GM23338 (cell line): Measurements from ENCODE around the gene SPRED2. TPM values are rescaled to one million over a fixed set of nuclear protein-coding genes. Genes with fewer than 3 reads are reported as not detected.

Source experiments
- ATAC-seq: fragments of 200-7000 bp; cut with Tn5 transposase; 3 replicates; pipeline ENCODE4 v1.9.1; 2020
- DNase-seq: peaks from one replicate; pipeline ENCODE4 v3.0.0-alpha.2; 2015; ENCODE audit warnings: low spot score
- H2AFZ ChIP-seq: fragments of 200-600 bp; sonication (generic); 2 replicates; pipeline ENCODE4 v1.8.0; 2016; ENCODE audit warnings: antibody characterized with exemption, mild to moderate bottlenecking, moderate library complexity
- H3F3A ChIP-seq: fragments of 200-600 bp; sonication (generic); replicated peaks from 2 replicates; pipeline ENCODE4 v1.8.0; 2017; ENCODE audit warnings: antibody characterized with exemption, mixed run types, low read depth
- H3K27ac ChIP-seq: fragments of 200-600 bp; sonication (generic); 2 replicates; pipeline ENCODE4 v1.6.1; 2016; ENCODE audit warnings: low read depth
- H3K27me3 ChIP-seq: fragments of 200-600 bp; sonication (generic); 2 replicates; pipeline ENCODE4 v1.8.0; 2016; ENCODE audit warnings: mild to moderate bottlenecking, mixed run types, moderate library complexity; ENCODE audit not compliant: insufficient read depth
- H3K36me3 ChIP-seq: fragments of 200-600 bp; sonication (generic); 2 replicates; pipeline ENCODE4 v1.8.0; 2016; ENCODE audit warnings: mild to moderate bottlenecking; ENCODE audit not compliant: insufficient read depth
- H3K4me1 ChIP-seq: fragments of 200-600 bp; sonication (generic); 2 replicates; pipeline ENCODE4 v1.8.0; 2016; ENCODE audit warnings: mild to moderate bottlenecking, moderate library complexity; ENCODE audit not compliant: insufficient read depth
- H3K4me2 ChIP-seq: fragments of 200-600 bp; sonication (generic); 2 replicates; pipeline ENCODE4 v1.7.1; 2017; ENCODE audit warnings: mixed run types
- H3K4me3 ChIP-seq: fragments of 200-600 bp; sonication (generic); 2 replicates; pipeline ENCODE4 v1.6.1; 2016; ENCODE audit warnings: mixed run types
- H3K79me2 ChIP-seq: fragments of 200-600 bp; sonication (generic); replicated peaks from 2 replicates; pipeline ENCODE4 v1.8.0; 2017; ENCODE audit warnings: mild to moderate bottlenecking; ENCODE audit not compliant: insufficient read depth
- H3K9me2 ChIP-seq: fragments of 200-600 bp; sonication (generic); 2 replicates; pipeline ENCODE4 v1.8.0; 2017; ENCODE audit not compliant: insufficient read depth
- H4K20me1 ChIP-seq: fragments of 200-600 bp; sonication (generic); replicated peaks from 2 replicates; pipeline ENCODE4 v1.8.0; 2017; ENCODE audit warnings: mild to moderate bottlenecking; ENCODE audit not compliant: insufficient read depth
- H3K27ac Mint-ChIP-seq: 2 replicates; pipeline ENCODE4 v1.8.0; 2020; ENCODE audit warnings: inconsistent platforms, mild to moderate bottlenecking, moderate library complexity, mixed read lengths
- H3K27me3 Mint-ChIP-seq: 3 replicates; pipeline ENCODE4 v1.8.0; 2022; ENCODE audit warnings: low read depth, mild to moderate bottlenecking, moderate library complexity, mixed read lengths, inconsistent platforms; ENCODE audit not compliant: insufficient read depth, poor library complexity
- H3K36me3 Mint-ChIP-seq: 3 replicates; pipeline ENCODE4 v1.8.0; 2021; ENCODE audit warnings: low read depth, mild to moderate bottlenecking, inconsistent platforms, moderate library complexity, mixed read lengths
- H3K4me1 Mint-ChIP-seq: 3 replicates; pipeline ENCODE4 v1.8.0; 2020; ENCODE audit warnings: mild to moderate bottlenecking, inconsistent platforms, mixed read lengths
- H3K4me3 Mint-ChIP-seq: 3 replicates; pipeline ENCODE4 v1.8.0; 2021; ENCODE audit warnings: moderate library complexity, mild to moderate bottlenecking, inconsistent platforms, mixed read lengths
- H3K9me3 Mint-ChIP-seq: 3 replicates; pipeline ENCODE4 v1.8.0; 2020; ENCODE audit warnings: moderate library complexity, mild to moderate bottlenecking, inconsistent platforms, mixed read lengths
- CREB1 ChIP-seq: fragments of 250-450 bp; sonication (Bioruptor Pico); IDR thresholded peaks from 2 replicates; pipeline ENCODE4 v1.5.0; 2020; ENCODE audit warnings: low read depth, mild to moderate bottlenecking, moderate library complexity
- ETS1 ChIP-seq: IDR thresholded peaks from 2 replicates; pipeline ENCODE4 v1.6.1; 2016; ENCODE audit warnings: antibody characterized with exemption
- EZH2 ChIP-seq: fragments of 200-600 bp; sonication (generic); IDR thresholded peaks from one replicate; pipeline ENCODE4 v1.8.0; 2017; ENCODE audit warnings: antibody characterized with exemption, mild to moderate bottlenecking, low read depth; ENCODE audit not compliant: unreplicated experiment
- EZH2phosphoT487 ChIP-seq: fragments of 200-600 bp; sonication (generic); IDR thresholded peaks from one replicate; pipeline ENCODE4 v1.8.1; 2018; ENCODE audit warnings: antibody characterized with exemption; ENCODE audit not compliant: unreplicated experiment
- JUNB ChIP-seq: IDR thresholded peaks from one replicate; pipeline ENCODE4 v1.6.1; 2016; ENCODE audit warnings: antibody characterized with exemption; ENCODE audit not compliant: unreplicated experiment
- NANOG ChIP-seq: IDR thresholded peaks from 2 replicates; pipeline ENCODE4 v1.6.1; 2016; ENCODE audit warnings: antibody characterized with exemption, borderline replicate concordance
- POLR2AphosphoS5 ChIP-seq: IDR thresholded peaks from 2 replicates; pipeline ENCODE4 v1.6.1; 2016; ENCODE audit warnings: antibody characterized with exemption, low read depth
- REST ChIP-seq: IDR thresholded peaks from one replicate; pipeline ENCODE4 v1.6.1; 2018; ENCODE audit warnings: antibody characterized with exemption; ENCODE audit not compliant: unreplicated experiment
- STAT1 ChIP-seq: IDR thresholded peaks from one replicate; pipeline ENCODE4 v1.6.1; 2016; ENCODE audit warnings: antibody characterized with exemption; ENCODE audit not compliant: unreplicated experiment
- ZNF114 ChIP-seq: fragments of 250-450 bp; sonication (Bioruptor Pico); IDR thresholded peaks from 2 replicates; pipeline ENCODE4 v1.5.0; 2020; ENCODE audit warnings: mild to moderate bottlenecking, moderate library complexity
- ZNF462 ChIP-seq: fragments of 250-450 bp; sonication (Bioruptor Pico); IDR thresholded peaks from 2 replicates; pipeline ENCODE4 v1.5.0; 2020; ENCODE audit warnings: mild to moderate bottlenecking, moderate library complexity
- polyA plus RNA-seq: library from polyadenylated mRNA; unstranded; fragments of >200 nt; fragmentation: Nextera tagmentation; extraction: Ambion mirVana; gene quantifications from 2 replicates; pipeline ENCODE4 v1.2.1, GENCODE V29; 2016
- total RNA-seq: library from RNA; depleted of rRNA; stranded (reverse); fragments of >200 nt; shearing (Covaris generic); gene quantifications from 2 replicates; pipeline ENCODE4 v1.2.3, GENCODE V29; 2014
- TF ChIP-seq, protein P1 (sequence below), 2 experiments: fragments of 200-600 bp in 1 of 2; sonication (generic) in 1 of 2; conservative IDR thresholded peaks; 2 replicates each; pipeline versions ENCODE4 v1.5.1 to v1.6.1; 2016 to 2017; ENCODE audit warnings: antibody characterized with exemption in 2 of 2, low read depth in 2 of 2, mild to moderate bottlenecking in 2 of 2, moderate library complexity in 1 of 2

Gene SPRED2
- total and polyA plus RNA-seq, 2 experiments from 2014 or later: 8.7 to 13.0 TPM

DNA sequence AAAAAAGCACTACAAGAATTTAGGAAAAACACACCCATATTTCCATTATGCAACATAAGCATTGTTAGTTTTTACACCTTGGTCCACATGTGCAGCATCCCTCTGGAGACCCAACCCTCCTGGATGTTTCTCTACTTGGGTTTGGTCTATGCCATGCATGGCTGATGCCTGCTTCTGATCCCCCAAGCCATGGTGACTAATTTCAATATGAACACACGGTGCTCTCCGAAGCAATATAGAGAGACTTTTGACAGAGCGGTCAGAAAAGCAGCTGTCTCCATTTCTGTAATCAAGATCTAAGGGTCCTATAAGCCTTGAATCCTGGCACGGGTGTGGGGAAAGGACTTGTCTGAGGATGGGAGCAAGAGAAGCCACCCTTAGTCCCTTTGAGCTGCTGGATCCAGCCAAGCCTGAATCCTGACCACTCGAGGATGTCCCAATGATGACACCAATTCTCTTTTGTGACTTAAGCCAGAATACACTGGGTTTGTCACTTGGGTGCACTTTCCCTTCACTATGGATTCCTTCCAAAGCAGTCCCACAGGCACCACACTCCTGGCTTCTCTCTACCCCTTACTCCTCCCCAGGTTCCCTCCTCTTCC, 113.2 kb downstream of the SPRED2 start:
- Histone ChIP-seq H3K4me1 (no peaks in the 10 kb centered on the region), H3K36me3 (no peaks in the 10 kb centered on the region), H3K79me2 (no peaks in the 10 kb centered on the region), H3K4me2 (no peak overlapping the region), H3F3A (no peaks in the 10 kb centered on the region), H3K27me3 (no peaks in the 10 kb centered on the region), H4K20me1 (peaks cover 8% of the 10 kb centered on the region), H3K9me2 (no peaks in the 10 kb centered on the region), H3K4me3 (no peak overlapping the region), H3K27ac (no peak overlapping the region), H2AFZ (no peak overlapping the region)
- no peak for ATAC-seq
- TF ChIP-seq EZH2phosphoT487: no peak
- TF ChIP-seq EZH2: no peak
- TF ChIP-seq ZNF462 (CRISPR knock-in tag): no peak
- no peak for TF ChIP-seq ZNF114 (CRISPR knock-in tag)
- no peak for TF ChIP-seq POLR2AphosphoS5
- TF ChIP-seq STAT1: no peak
- TF ChIP-seq NANOG: no peak
- TF ChIP-seq REST: no peak
- TF ChIP-seq ETS1: no peak
- no peak for TF ChIP-seq JUNB
- TF ChIP-seq, protein P1, sequence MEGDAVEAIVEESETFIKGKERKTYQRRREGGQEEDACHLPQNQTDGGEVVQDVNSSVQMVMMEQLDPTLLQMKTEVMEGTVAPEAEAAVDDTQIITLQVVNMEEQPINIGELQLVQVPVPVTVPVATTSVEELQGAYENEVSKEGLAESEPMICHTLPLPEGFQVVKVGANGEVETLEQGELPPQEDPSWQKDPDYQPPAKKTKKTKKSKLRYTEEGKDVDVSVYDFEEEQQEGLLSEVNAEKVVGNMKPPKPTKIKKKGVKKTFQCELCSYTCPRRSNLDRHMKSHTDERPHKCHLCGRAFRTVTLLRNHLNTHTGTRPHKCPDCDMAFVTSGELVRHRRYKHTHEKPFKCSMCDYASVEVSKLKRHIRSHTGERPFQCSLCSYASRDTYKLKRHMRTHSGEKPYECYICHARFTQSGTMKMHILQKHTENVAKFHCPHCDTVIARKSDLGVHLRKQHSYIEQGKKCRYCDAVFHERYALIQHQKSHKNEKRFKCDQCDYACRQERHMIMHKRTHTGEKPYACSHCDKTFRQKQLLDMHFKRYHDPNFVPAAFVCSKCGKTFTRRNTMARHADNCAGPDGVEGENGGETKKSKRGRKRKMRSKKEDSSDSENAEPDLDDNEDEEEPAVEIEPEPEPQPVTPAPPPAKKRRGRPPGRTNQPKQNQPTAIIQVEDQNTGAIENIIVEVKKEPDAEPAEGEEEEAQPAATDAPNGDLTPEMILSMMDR (conservative IDR thresholded peaks at IDR 0.05; ENCODE audit: low read depth in 2 of 2): no peak
- TF ChIP-seq CREB1 (CRISPR knock-in tag): no peak
- H3K4me1 Mint-ChIP-seq: no peaks in the 10 kb centered on the region
- H3K27me3 Mint-ChIP-seq: peaks cover 9% of the 10 kb centered on the region
- H3K4me3 Mint-ChIP-seq: no peak overlapping the region; the same call in 2 of the 3 replicates
- no peak overlapping the region for H3K27ac Mint-ChIP-seq
- H3K36me3 Mint-ChIP-seq: peaks cover 13% of the 10 kb centered on the region; the same call in 2 of the 3 replicates
- no peak for DNase-seq
- no peaks in the 10 kb centered on the region for H3K9me3 Mint-ChIP-seq
